GM18867 (cell line): ENCODE measurements around the gene YAP1.

Experiments
- ATAC-seq: cut with Tn5 transposase; IDR thresholded peaks from one replicate; pipeline ENCODE4 v1.9.1; 2021; ENCODE audit warnings: mild to moderate bottlenecking, moderate library complexity; ENCODE audit not compliant: unreplicated experiment

Gene YAP1

GRCh38 chr11:102157219-102157618, 47.0 kb downstream of the YAP1 start:
- ATAC-seq, result no peak

GRCh38 chr11:102158164-102158735, 48.0 kb downstream of the YAP1 start:
- ATAC-seq, result no peak

GRCh38 chr11:102163368-102163767, 53.1 kb downstream of the YAP1 start:
- ATAC-seq, result no peak

- ATAC-seq, result no peak
These were observed 56.2 kb downstream of the YAP1 start for GRCh38 chr11:102166175-102167064.

- ATAC-seq, result no peak
These were observed 58.2 kb downstream of the YAP1 start for GRCh38 chr11:102168481-102168880.

GRCh38 chr11:102171101-102171500, 60.9 kb downstream of the YAP1 start:
- ATAC-seq, result no peak

GRCh38 chr11:102172127-102172848, 62.0 kb downstream of the YAP1 start:
- no peak for ATAC-seq

- no peak for ATAC-seq
These were observed 66.9 kb downstream of the YAP1 start for GRCh38 chr11:102177126-102177525.

GRCh38 chr11:102177974-102178631, 67.9 kb downstream of the YAP1 start:
- ATAC-seq, result no peak

GRCh38 chr11:102179371-102179770, 69.1 kb downstream of the YAP1 start:
- ATAC-seq, result no peak

- ATAC-seq, result no peak
These were observed 74.2 kb downstream of the YAP1 start for GRCh38 chr11:102184269-102184987.

GRCh38 chr11:102186551-102187191, 76.4 kb downstream of the YAP1 start:
- no peak for ATAC-seq

- ATAC-seq, result no peak
These were observed 77.3 kb downstream of the YAP1 start for GRCh38 chr11:102187416-102188151.

GRCh38 chr11:102188488-102188887, 78.2 kb downstream of the YAP1 start:
- no peak for ATAC-seq

GRCh38 chr11:102191832-102192231, 81.6 kb downstream of the YAP1 start:
- ATAC-seq, result no peak

GRCh38 chr11:102192349-102193066, 82.3 kb downstream of the YAP1 start:
- ATAC-seq, result no peak

- ATAC-seq, result no peak
These were observed 84.0 kb downstream of the YAP1 start for GRCh38 chr11:102194257-102194656.

GRCh38 chr11:102194990-102195389, 84.7 kb downstream of the YAP1 start:
- no peak for ATAC-seq

GRCh38 chr11:102196351-102196750, 86.1 kb downstream of the YAP1 start:
- ATAC-seq, result no peak
